ENCODE measurements around the gene EFHC2. TPM values are rescaled to one million over a fixed set of nuclear protein-coding genes. Genes with fewer than 3 reads are reported as not detected.
"Not testable (repeated sequence)": the region's sequence is repeated elsewhere in the genome, so short reads cannot be mapped to it uniquely, and the experiment has no call there.

Gene EFHC2
- total RNA-seq, 2 experiments from 2014 or later: not detected

DNA sequence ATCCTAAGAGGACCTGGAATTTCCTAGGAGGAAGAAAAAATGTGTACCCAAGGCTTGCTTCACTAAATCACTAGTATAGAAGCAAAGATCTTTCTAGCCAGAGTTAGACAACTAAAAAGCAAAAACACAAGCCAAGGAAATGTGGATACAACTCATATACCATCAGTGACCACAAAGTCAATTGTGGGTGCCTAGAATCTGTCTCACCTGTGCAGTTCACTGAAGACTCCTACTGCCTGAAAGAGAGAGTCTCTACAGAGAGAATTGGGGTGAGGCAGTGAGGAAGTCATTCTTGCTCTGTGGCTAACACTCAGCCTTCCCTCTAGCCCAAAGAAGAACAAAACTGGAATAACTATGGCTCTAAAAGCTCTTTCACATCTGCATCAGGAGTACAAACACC lies 82.9 kb downstream of the EFHC2 start:
- Histone ChIP-seq H3K79me2 (ENCODE audit: insufficient read depth, low read depth, low read length) (no peaks in the 10 kb centered on the region), H3K27ac (ENCODE audit: low read depth, low read length, poor library complexity, severe bottlenecking) (no peak overlapping the region), H3K4me1 (ENCODE audit: insufficient read depth, low read length, poor library complexity, severe bottlenecking) (no peaks in the 10 kb centered on the region), H3K4me3 (ENCODE audit: low read depth, low read length, poor library complexity, severe bottlenecking) (no peak overlapping the region), H3K36me3 (ENCODE audit: insufficient read depth, low read length) (no peaks in the 10 kb centered on the region), H3K9me3 (ENCODE audit: low read length) (no peaks in the 10 kb centered on the region), H4K20me1 (ENCODE audit: insufficient read depth, low read length) (no peaks in the 10 kb centered on the region), H3K9me2 (ENCODE audit: insufficient read depth, low read length) (no peaks in the 10 kb centered on the region), H2AFZ (ENCODE audit: low read length) (no peak overlapping the region), H3K4me2 (ENCODE audit: low read length) (no peak overlapping the region)
- no TSS peak for BruUV-seq (replicated peaks)
- CTCF ChIA-PET (ENCODE audit: unreplicated experiment): no interaction called here
- no peak for DNase-seq (ENCODE audit: low spot score)
- intact Hi-C loops (cut with micrococcal nuclease; ENCODE audit: unreplicated experiment): no loop called here
- POLR2A ChIA-PET: interaction anchor here (0.6 kb wide), 1 partner anchor 506 kb away, joined by 4 read pairs; no protein-coding TSS in a partner anchor
- TF ChIP-seq EZH2phosphoT487 (IDR thresholded peaks at IDR 0.05; ENCODE audit: borderline replicate concordance, low read depth, low read length): no peak
- TF ChIP-seq CTCF (conservative IDR thresholded peaks at IDR 0.05; ENCODE audit: low read length): no peak

DNA sequence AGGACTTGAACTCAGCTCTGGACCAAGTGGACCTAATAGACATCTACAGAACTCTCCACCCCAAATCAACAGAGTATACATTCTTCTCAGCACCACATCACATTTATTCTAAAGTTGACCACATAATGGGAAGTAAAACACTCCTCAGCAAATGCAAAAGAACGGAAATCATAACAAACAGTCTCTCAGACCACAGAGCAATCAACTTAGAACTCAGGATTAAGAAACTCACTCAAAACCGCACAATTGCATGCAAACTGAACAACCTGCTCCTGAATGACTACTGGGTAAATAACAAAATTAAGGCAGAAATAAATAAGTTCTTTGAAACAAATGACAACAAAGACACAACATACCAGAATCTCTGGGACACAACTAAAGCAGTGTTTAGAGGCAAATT lies 87.7 kb downstream of the EFHC2 start:
- intact Hi-C loops (cut with micrococcal nuclease; ENCODE audit: unreplicated experiment); CTCF ChIA-PET (ENCODE audit: unreplicated experiment): not testable (repeated sequence)

GRCh38 chrX:44253575-44253942 lies 89.9 kb downstream of the EFHC2 start:
- intact Hi-C loops (cut with micrococcal nuclease; ENCODE audit: unreplicated experiment): no loop called here
- Histone ChIP-seq H3K4me1 (ENCODE audit: insufficient read depth, low read length, poor library complexity, severe bottlenecking) (no peaks in the 10 kb centered on the region), H3K4me3 (ENCODE audit: low read depth, low read length, poor library complexity, severe bottlenecking) (no peak overlapping the region), H2AFZ (ENCODE audit: low read length) (no peak overlapping the region), H3K9me3 (ENCODE audit: low read length) (no peaks in the 10 kb centered on the region), H4K20me1 (ENCODE audit: insufficient read depth, low read length) (no peaks in the 10 kb centered on the region), H3K27ac (ENCODE audit: low read depth, low read length, poor library complexity, severe bottlenecking) (no peak overlapping the region), H3K36me3 (ENCODE audit: insufficient read depth, low read length) (no peaks in the 10 kb centered on the region), H3K4me2 (ENCODE audit: low read length) (no peak overlapping the region), H3K79me2 (ENCODE audit: insufficient read depth, low read depth, low read length) (no peaks in the 10 kb centered on the region), H3K9me2 (ENCODE audit: insufficient read depth, low read length) (no peaks in the 10 kb centered on the region)
- BruUV-seq (replicated peaks): no TSS peak
- CTCF ChIA-PET (ENCODE audit: unreplicated experiment): no interaction called here
- no peak for TF ChIP-seq EZH2phosphoT487 (IDR thresholded peaks at IDR 0.05; ENCODE audit: borderline replicate concordance, low read depth, low read length)
- TF ChIP-seq CTCF (conservative IDR thresholded peaks at IDR 0.05; ENCODE audit: low read length): no peak
- POLR2A ChIA-PET: interaction anchor here (0.7 kb wide), 1 partner anchor 19 kb away, joined by 3 read pairs; no protein-coding TSS in a partner anchor
- no peak for DNase-seq (ENCODE audit: low spot score)

More for the DNA sequence above, 87.7 kb downstream of the EFHC2 start:
- H3K79me2 ChIP-seq (ENCODE audit: insufficient read depth, low read depth, low read length); H3K4me2 ChIP-seq (ENCODE audit: low read length); BruUV-seq (replicated peaks); H4K20me1 ChIP-seq (ENCODE audit: insufficient read depth, low read length); H3K27ac ChIP-seq (ENCODE audit: low read depth, low read length, poor library complexity, severe bottlenecking); H3K4me3 ChIP-seq (ENCODE audit: low read depth, low read length, poor library complexity, severe bottlenecking); POLR2A ChIA-PET; H3K9me3 ChIP-seq (ENCODE audit: low read length); H3K4me1 ChIP-seq (ENCODE audit: insufficient read depth, low read length, poor library complexity, severe bottlenecking); H3K9me2 ChIP-seq (ENCODE audit: insufficient read depth, low read length); H3K36me3 ChIP-seq (ENCODE audit: insufficient read depth, low read length); H2AFZ ChIP-seq (ENCODE audit: low read length); DNase-seq (ENCODE audit: low spot score): not testable (repeated sequence)

GRCh38 chrX:44252688-44253574 lies 90.5 kb downstream of the EFHC2 start:
- intact Hi-C loops (cut with micrococcal nuclease; ENCODE audit: unreplicated experiment); H3K4me2 ChIP-seq (ENCODE audit: low read length); H2AFZ ChIP-seq (ENCODE audit: low read length); H3K9me2 ChIP-seq (ENCODE audit: insufficient read depth, low read length); H3K27ac ChIP-seq (ENCODE audit: low read depth, low read length, poor library complexity, severe bottlenecking); CTCF ChIA-PET (ENCODE audit: unreplicated experiment); H3K9me3 ChIP-seq (ENCODE audit: low read length); H3K4me1 ChIP-seq (ENCODE audit: insufficient read depth, low read length, poor library complexity, severe bottlenecking); H3K36me3 ChIP-seq (ENCODE audit: insufficient read depth, low read length); BruUV-seq (replicated peaks); H3K79me2 ChIP-seq (ENCODE audit: insufficient read depth, low read depth, low read length); H4K20me1 ChIP-seq (ENCODE audit: insufficient read depth, low read length); H3K4me3 ChIP-seq (ENCODE audit: low read depth, low read length, poor library complexity, severe bottlenecking); POLR2A ChIA-PET: not testable (repeated sequence)
- peak; percentile 35 for DNase-seq (ENCODE audit: low spot score)
